Limb (tissue), 2 donors: ENCODE data around the gene GPR61.

Experiments
- DNase-seq, 2 donors: peaks; one replicate each; pipeline ENCODE4 v3.0.0-alpha.2; 2016; ENCODE audit errors: extremely low spot score in 2 of 2

GPR61 gene

GRCh38 chr1:109569323-109569722 is 29.7 kb downstream of the GPR61 start:
- DNase-seq = no peak

- DNase-seq = no peak
Observed at GRCh38 chr1:109570414-109570813, 30.7 kb downstream of the GPR61 start.

DNA sequence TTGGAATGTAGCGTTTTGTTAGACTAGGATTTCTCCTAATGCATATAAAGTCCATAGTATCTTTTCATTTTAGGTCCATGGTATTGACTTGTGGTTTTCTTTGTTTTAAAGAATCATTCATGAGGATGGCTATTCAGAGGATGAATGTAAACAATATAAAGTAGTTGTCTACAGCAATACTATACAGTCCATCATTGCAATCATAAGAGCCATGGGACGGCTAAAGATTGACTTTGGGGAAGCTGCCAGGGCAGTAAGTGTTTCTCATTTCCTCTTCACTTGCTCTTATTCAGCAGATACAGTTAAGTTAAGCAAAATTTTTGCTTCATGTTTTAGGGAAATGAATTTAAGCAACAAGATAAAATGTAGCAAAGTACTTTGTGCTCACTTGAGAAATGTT is 34.1 kb downstream of the GPR61 start:
- no peak for DNase-seq

DNA sequence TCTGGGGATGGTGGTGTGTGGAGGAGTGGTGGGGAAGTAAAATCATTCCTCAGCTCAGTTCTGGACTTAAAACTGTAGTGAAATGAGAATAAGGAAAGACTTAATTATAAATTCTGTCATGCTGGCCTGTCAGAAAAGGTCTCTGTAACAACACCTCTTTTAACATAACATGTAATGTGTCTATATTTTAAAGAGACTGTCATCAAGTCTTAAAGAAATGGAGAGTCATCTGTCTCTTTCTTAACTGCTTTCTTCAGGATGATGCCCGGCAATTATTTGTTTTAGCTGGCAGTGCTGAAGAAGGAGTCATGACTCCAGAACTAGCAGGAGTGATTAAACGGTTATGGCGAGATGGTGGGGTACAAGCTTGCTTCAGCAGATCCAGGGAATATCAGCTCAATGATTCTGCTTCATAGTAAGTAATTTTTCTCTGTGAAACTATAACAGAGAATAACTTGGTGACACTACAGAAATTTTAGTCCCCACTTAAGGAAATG is 39.3 kb downstream of the GPR61 start:
- DNase-seq = no peak

DNA sequence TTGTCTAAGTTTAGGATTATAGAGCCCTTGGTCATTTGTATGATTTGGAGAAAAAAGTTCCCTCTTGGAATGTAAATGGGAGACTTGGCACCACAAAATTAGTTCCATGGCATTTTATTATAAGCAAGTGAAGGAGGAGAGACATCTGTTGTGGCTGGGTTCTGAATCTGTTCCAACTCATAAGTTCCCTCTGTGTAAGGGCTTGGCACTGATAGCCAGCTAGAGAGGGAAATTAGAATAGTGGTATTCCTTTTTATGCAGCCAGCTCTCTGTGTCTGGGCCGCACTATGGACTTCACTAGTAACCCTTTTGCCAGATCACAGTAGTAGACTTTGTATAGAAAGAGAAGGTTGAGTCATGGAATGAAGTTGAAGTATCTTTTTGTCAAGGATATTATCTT is 39.8 kb downstream of the GPR61 start:
- DNase-seq = peak in 1 of 2 donors; percentile 52

GRCh38 chr1:109582021-109582420 is 42.3 kb downstream of the GPR61 start:
- no peak for DNase-seq

DNA sequence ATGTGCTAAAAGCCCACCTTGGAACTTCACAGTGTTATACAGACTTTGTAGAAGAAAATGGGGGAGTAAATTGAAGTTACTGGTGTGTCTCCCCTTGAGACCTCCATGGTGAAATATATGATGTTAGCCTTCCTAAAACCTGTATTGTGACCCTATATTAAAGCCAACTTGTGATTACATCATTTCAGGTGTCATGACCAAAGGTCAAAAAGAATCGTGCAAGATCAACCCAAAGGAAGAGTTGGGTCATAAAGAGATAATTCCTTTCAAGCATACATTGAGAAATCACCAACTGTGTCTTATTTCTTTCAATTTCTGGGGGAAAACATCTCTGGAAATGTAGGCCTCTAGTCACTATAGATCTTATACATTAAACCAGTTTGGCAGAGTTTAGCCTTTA is 45.1 kb downstream of the GPR61 start:
- DNase-seq = no peak

- no peak for DNase-seq
Observed at GRCh38 chr1:109586055-109586454, 46.4 kb downstream of the GPR61 start.

DNA sequence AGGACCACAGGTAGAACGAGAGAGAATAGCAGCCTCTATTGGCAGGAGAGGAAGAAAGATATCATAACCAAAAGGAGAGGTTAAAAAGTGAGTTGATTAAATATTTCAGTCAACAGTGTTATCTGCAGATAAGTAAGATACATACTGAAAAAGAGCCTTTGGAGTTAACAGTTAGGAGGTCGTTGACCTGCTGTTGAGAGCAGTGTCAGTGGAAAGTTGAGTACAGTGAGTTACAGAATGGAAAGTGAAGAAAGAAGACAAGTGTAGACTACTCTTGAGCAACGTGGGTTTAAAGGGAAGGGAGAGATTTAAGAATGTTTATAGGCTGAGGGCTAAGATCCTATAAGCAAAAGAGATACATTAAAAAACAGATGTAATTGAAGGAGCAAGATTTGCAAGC is 49.5 kb downstream of the GPR61 start:
- DNase-seq = no peak

DNA sequence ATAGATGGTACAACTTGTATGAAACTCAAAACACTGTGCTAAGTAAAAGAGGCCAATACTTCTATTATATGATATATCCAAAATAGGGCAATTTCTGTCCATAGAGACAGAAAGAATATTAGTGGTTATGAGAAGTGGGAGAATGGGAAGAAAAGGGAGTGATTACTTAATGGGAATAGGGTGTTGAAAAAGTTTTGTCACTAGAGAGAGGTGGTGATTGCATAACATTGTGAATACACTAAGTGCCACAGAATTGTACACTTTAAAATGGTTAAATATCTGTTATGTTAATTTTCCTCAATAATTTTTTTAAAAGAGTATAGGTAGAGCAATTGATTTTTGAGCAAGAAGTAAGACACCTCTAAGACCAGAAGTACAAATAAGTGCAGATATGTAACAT is 50.0 kb downstream of the GPR61 start:
- DNase-seq = no peak

DNA sequence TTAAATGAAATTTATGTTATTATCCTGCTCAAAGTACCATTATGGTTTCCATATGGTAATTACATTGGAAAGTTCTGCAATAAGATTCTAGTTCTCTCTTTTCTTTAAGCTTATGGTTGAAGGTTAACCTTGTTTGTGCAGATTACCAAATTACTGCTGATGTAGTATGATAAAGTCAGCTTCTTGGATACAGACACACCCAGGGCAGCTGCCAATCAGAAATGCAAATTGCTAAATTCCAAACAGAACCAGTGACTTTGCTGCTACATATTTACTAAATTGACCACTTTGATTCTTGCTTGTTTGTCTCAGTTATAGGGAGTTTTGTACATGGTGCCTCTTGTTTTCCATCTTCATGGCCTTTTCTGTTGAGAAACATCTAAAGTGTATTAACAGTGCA is 53.2 kb downstream of the GPR61 start:
- DNase-seq = no peak

GRCh38 chr1:109595531-109595930 is 55.9 kb downstream of the GPR61 start:
- no peak for DNase-seq
